Neural cell (in vitro differentiated cells): ENCODE data around the gene TFPI. TPM values are rescaled to one million over a fixed set of nuclear protein-coding genes. Genes with fewer than 3 reads are reported as not detected.

Experiments
- H2AFZ ChIP-seq: fragments of 200-600, 300-800 bp; sonication (generic), shearing (Covaris generic); 2 replicates; pipeline ENCODE4 v1.6.0; 2014; ENCODE audit warnings: low read depth, mild to moderate bottlenecking, antibody characterized with exemption, low read length, moderate library complexity
- H3F3A ChIP-seq: fragments of 200-600 bp; shearing (Covaris generic); 2 replicates; pipeline ENCODE4 v1.6.1; 2016; ENCODE audit warnings: mild to moderate bottlenecking, moderate library complexity, mixed read lengths, antibody characterized with exemption, low read length; ENCODE audit not compliant: insufficient read depth, poor library complexity, severe bottlenecking
- H3K27ac ChIP-seq: fragments of 200-600, 300-800 bp; sonication (generic), shearing (Covaris generic); 2 replicates; pipeline ENCODE4 v1.5.1; 2014; ENCODE audit warnings: mild to moderate bottlenecking, low read length, moderate library complexity
- H3K27me3 ChIP-seq: fragments of 300-800, 200-600 bp; sonication (generic), shearing (Covaris generic); 2 replicates; pipeline ENCODE4 v1.6.0; 2014; ENCODE audit warnings: mild to moderate bottlenecking, low read depth, low read length, moderate library complexity; ENCODE audit not compliant: insufficient read depth
- H3K36me3 ChIP-seq: fragments of 300-800, 200-600 bp; sonication (generic), shearing (Covaris generic); 2 replicates; pipeline ENCODE4 v1.5.1; 2014; ENCODE audit warnings: mild to moderate bottlenecking, antibody characterized with exemption, low read length, moderate library complexity; ENCODE audit not compliant: insufficient read depth
- H3K4me2 ChIP-seq: fragments of 300-800, 200-600 bp; sonication (generic), shearing (Covaris generic); 2 replicates; pipeline ENCODE4 v1.6.0; 2014; ENCODE audit warnings: mild to moderate bottlenecking, low read length
- H3K4me3 ChIP-seq: fragments of 300-800, 200-600 bp; sonication (generic), shearing (Covaris generic); 2 replicates; pipeline ENCODE4 v1.5.1; 2014; ENCODE audit warnings: mild to moderate bottlenecking, low read length, moderate library complexity
- H3K79me2 ChIP-seq: fragments of 200-600 bp; shearing (Covaris generic); replicated peaks from 2 replicates; pipeline ENCODE4 v1.6.0; 2014; ENCODE audit warnings: mild to moderate bottlenecking, low read length, moderate library complexity; ENCODE audit not compliant: insufficient read depth
- H3K9ac ChIP-seq: fragments of 300-800, 200-600 bp; sonication (generic), shearing (Covaris generic); 2 replicates; pipeline ENCODE4 v1.6.1; 2016; ENCODE audit warnings: mild to moderate bottlenecking, low read length, mixed read lengths
- H3K9me2 ChIP-seq: fragments of 200-600 bp; shearing (Covaris generic); 2 replicates; pipeline ENCODE4 v1.6.1; 2016; ENCODE audit warnings: mild to moderate bottlenecking, low read length, mixed read lengths; ENCODE audit not compliant: insufficient read depth
- H3K9me3 ChIP-seq: fragments of 200-600, 300-800 bp; sonication (generic), shearing (Covaris generic); 2 replicates; pipeline ENCODE4 v1.6.1; 2016; ENCODE audit warnings: mild to moderate bottlenecking, mixed run types, low read length, moderate library complexity, mixed read lengths
- H4K20me1 ChIP-seq: fragments of 200-600 bp; shearing (Covaris generic); 2 replicates; pipeline ENCODE4 v1.6.1; 2016; ENCODE audit warnings: mild to moderate bottlenecking, mixed run types; ENCODE audit not compliant: insufficient read depth
- EP300 ChIP-seq: fragments of 450-650 bp; conservative IDR thresholded peaks from 2 replicates; pipeline ENCODE4 v1.6.1; 2014; ENCODE audit warnings: antibody characterized with exemption, mild to moderate bottlenecking, moderate library complexity; ENCODE audit not compliant: poor library complexity, severe bottlenecking
- EZH2 ChIP-seq: fragments of 200-600, 300-800 bp; shearing (Covaris generic), sonication (generic); IDR thresholded peaks from 2 replicates; pipeline ENCODE4 v1.6.1; 2014; ENCODE audit warnings: antibody characterized with exemption, low read length, borderline replicate concordance, mild to moderate bottlenecking; ENCODE audit not compliant: insufficient read depth, poor library complexity, severe bottlenecking
- MXI1 ChIP-seq: fragments of 450-650 bp; conservative IDR thresholded peaks from 2 replicates; pipeline ENCODE4 v1.6.1; 2014; ENCODE audit warnings: antibody characterized with exemption, mild to moderate bottlenecking; ENCODE audit not compliant: poor library complexity, severe bottlenecking
- POLR2AphosphoS5 ChIP-seq: IDR thresholded peaks from 2 replicates; pipeline ENCODE4 v1.6.1; 2012
- RAD21 ChIP-seq: fragments of 450-650 bp; conservative IDR thresholded peaks from 2 replicates; pipeline ENCODE4 v1.6.1; 2014; ENCODE audit warnings: antibody characterized with exemption, mild to moderate bottlenecking, moderate library complexity
- SMC3 ChIP-seq: fragments of 450-650 bp; conservative IDR thresholded peaks from 2 replicates; pipeline ENCODE4 v1.6.1; 2014; ENCODE audit warnings: antibody characterized with exemption, mild to moderate bottlenecking, moderate library complexity; ENCODE audit not compliant: poor library complexity
- TAF1 ChIP-seq: IDR thresholded peaks from 2 replicates; pipeline ENCODE4 v1.6.1; 2012; ENCODE audit warnings: low read depth
- polyA plus RNA-seq: library from polyadenylated mRNA; depleted of rRNA; stranded (reverse); fragments of >200 nt; gene quantifications from 2 replicates; pipeline ENCODE4 v1.2.3, GENCODE V29; 2014
- TF ChIP-seq, protein P1 (sequence below): fragments of 450-650 bp; IDR thresholded peaks from 2 replicates; pipeline ENCODE4 v1.5.1; 2014; ENCODE audit warnings: antibody characterized with exemption, mild to moderate bottlenecking, moderate library complexity; ENCODE audit not compliant: poor library complexity, severe bottlenecking
- TF ChIP-seq, protein P2 (sequence below): IDR thresholded peaks from 2 replicates; pipeline ENCODE4 v1.6.1; 2012; ENCODE audit warnings: borderline replicate concordance

The TFPI gene
- polyA plus RNA-seq, 1 donor from 2014 or later, result 0.51 TPM

DNA sequence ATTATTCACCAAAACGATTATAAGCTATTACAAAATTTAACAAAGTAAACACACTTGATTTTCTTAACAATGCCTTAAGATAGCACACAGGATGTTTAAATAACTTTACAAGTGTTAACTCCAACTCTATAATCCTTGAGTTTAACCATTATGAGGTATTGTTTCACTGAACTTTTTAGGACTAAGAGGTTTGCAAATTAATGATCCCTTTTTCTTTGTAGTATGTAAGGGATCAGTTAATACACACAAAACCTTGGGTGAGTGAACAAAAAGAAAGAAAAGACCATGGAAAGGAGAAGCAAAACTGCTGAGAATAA, 21.5 kb upstream of the TFPI start:
- no peak overlapping the region for H3K27ac ChIP-seq
- no peak overlapping the region for H3K4me3 ChIP-seq
- H3K9ac ChIP-seq, result no peak overlapping the region
- no peaks in the 10 kb centered on the region for H4K20me1 ChIP-seq
- H3K4me2 ChIP-seq, result no peak overlapping the region
- H3K36me3 ChIP-seq, result no peaks in the 10 kb centered on the region
- H3K9me2 ChIP-seq, result no peaks in the 10 kb centered on the region
- TF ChIP-seq MXI1, result no peak
- TF ChIP-seq POLR2AphosphoS5, result no peak
- TF ChIP-seq, protein P1, sequence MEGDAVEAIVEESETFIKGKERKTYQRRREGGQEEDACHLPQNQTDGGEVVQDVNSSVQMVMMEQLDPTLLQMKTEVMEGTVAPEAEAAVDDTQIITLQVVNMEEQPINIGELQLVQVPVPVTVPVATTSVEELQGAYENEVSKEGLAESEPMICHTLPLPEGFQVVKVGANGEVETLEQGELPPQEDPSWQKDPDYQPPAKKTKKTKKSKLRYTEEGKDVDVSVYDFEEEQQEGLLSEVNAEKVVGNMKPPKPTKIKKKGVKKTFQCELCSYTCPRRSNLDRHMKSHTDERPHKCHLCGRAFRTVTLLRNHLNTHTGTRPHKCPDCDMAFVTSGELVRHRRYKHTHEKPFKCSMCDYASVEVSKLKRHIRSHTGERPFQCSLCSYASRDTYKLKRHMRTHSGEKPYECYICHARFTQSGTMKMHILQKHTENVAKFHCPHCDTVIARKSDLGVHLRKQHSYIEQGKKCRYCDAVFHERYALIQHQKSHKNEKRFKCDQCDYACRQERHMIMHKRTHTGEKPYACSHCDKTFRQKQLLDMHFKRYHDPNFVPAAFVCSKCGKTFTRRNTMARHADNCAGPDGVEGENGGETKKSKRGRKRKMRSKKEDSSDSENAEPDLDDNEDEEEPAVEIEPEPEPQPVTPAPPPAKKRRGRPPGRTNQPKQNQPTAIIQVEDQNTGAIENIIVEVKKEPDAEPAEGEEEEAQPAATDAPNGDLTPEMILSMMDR, result no peak
- no peak for TF ChIP-seq RAD21
- TF ChIP-seq, protein P2, sequence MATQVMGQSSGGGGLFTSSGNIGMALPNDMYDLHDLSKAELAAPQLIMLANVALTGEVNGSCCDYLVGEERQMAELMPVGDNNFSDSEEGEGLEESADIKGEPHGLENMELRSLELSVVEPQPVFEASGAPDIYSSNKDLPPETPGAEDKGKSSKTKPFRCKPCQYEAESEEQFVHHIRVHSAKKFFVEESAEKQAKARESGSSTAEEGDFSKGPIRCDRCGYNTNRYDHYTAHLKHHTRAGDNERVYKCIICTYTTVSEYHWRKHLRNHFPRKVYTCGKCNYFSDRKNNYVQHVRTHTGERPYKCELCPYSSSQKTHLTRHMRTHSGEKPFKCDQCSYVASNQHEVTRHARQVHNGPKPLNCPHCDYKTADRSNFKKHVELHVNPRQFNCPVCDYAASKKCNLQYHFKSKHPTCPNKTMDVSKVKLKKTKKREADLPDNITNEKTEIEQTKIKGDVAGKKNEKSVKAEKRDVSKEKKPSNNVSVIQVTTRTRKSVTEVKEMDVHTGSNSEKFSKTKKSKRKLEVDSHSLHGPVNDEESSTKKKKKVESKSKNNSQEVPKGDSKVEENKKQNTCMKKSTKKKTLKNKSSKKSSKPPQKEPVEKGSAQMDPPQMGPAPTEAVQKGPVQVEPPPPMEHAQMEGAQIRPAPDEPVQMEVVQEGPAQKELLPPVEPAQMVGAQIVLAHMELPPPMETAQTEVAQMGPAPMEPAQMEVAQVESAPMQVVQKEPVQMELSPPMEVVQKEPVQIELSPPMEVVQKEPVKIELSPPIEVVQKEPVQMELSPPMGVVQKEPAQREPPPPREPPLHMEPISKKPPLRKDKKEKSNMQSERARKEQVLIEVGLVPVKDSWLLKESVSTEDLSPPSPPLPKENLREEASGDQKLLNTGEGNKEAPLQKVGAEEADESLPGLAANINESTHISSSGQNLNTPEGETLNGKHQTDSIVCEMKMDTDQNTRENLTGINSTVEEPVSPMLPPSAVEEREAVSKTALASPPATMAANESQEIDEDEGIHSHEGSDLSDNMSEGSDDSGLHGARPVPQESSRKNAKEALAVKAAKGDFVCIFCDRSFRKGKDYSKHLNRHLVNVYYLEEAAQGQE, result no peak
- no peaks in the 10 kb centered on the region for H3F3A ChIP-seq
- no peak overlapping the region for H2AFZ ChIP-seq
- H3K9me3 ChIP-seq, result no peaks in the 10 kb centered on the region
- no peaks in the 10 kb centered on the region for H3K79me2 ChIP-seq
- no peaks in the 10 kb centered on the region for H3K27me3 ChIP-seq

DNA sequence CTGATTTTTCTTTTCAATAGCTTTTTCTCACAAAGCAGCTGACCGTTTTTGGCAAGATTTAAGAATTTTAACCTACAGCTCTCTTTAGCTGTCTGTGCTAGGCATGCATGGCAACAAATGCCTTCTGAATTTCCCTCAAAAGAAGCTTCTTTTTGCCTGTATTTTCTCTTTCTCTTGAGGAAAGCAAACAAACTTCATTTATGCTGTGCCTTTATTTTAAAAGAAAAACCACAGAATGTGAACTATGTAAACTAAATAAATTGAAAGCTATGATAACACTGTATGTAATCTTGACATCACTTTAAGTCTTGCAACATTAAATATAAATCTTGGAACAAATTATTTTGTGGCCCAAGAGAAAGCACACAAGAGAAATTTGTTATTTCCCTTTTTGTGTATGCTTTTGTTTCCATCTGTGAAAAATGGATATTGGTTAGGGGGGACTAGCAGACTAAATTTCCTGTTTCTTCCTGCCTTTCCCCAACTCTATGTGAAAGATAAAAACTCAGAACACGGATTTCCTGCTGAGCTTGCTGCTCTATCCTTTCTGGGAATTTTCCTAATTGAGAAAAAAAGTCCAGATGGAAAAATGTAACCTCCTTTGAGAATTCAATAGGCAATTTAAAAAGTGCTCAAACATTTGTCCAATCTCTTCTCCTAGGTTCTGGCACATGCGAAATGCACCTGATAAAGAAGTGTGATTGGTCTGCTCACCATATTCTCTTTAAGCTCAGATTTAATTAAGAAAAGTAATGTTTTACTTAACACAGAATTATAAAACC, 20.9 kb upstream of the TFPI start:
- Histone ChIP-seq H2AFZ (no peak overlapping the region), H4K20me1 (no peaks in the 10 kb centered on the region), H3K4me3 (no peak overlapping the region), H3K27ac (no peak overlapping the region), H3K4me2 (no peak overlapping the region), H3K9me3 (no peaks in the 10 kb centered on the region), H3K79me2 (no peaks in the 10 kb centered on the region), H3K27me3 (no peaks in the 10 kb centered on the region), H3K36me3 (no peaks in the 10 kb centered on the region), H3K9me2 (no peaks in the 10 kb centered on the region), H3K9ac (no peak overlapping the region), H3F3A (no peaks in the 10 kb centered on the region)
- TF ChIP-seq MXI1, result no peak
- TF ChIP-seq RAD21, result no peak
- TF ChIP-seq POLR2AphosphoS5, result no peak
- TF ChIP-seq SMC3, result no peak
- no peak for TF ChIP-seq EZH2
- TF ChIP-seq, protein P1, result no peak
- no peak for TF ChIP-seq EP300
- TF ChIP-seq, protein P2, result no peak
- no peak for TF ChIP-seq TAF1
